B cell (primary cell): ENCODE data around the gene FUCA2. TPM values are rescaled to one million over a fixed set of nuclear protein-coding genes. Genes with fewer than 3 reads are reported as not detected.

Source experiments
- ATAC-seq: fragments of 200-7000 bp; cut with Tn5 transposase; one replicate; pipeline ENCODE4 v1.10.0; 2021; ENCODE audit warnings: low read depth, mild to moderate bottlenecking, moderate number of reproducible peaks, moderate library complexity
- CTCF ChIA-PET: fragments of 350-600 bp; sonication (Branson Sonifier 250); formaldehyde crosslinking; loops from one replicate; lab custom pipeline; 2021; ENCODE audit warnings: antibody characterized with exemption, inconsistent platforms; lab: Charles Lee
- POLR2A ChIA-PET: fragments of 350-600 bp; sonication (Branson Sonifier 250); formaldehyde crosslinking; loops from one replicate; lab custom pipeline; 2021; ENCODE audit warnings: antibody characterized with exemption; lab: Charles Lee
- DNase-seq: peaks from one replicate; pipeline ENCODE4 v3.0.0; 2013
- H2AFZ ChIP-seq: 2 replicates; pipeline ENCODE4 v1.6.1; 2012; ENCODE audit warnings: mild to moderate bottlenecking, low read depth, low read length; ENCODE audit not compliant: insufficient read depth, poor library complexity, severe bottlenecking
- H3K27ac ChIP-seq, 2 donors: 1 replicate in 1 of 2; 2 replicates in 1 of 2; pipeline ENCODE4 v1.5.1; 2012 to 2013; ENCODE audit warnings: low read length in 2 of 2, mild to moderate bottlenecking in 2 of 2, moderate library complexity in 1 of 2
- H3K27me3 ChIP-seq, 4 experiments: fragments of 200-600 bp in 1 of 4; sonication (generic) in 1 of 4; replicated peaks in 1 of 4; 1 replicate in 2 of 4; 2 replicates in 2 of 4; pipeline versions ENCODE4 v1.6.1 to v1.7.0; 2013 to 2016; ENCODE audit warnings: low read length in 3 of 4, mild to moderate bottlenecking in 2 of 4, mixed read lengths in 1 of 4, moderate library complexity in 1 of 4; ENCODE audit not compliant: insufficient read depth in 4 of 4, control insufficient read depth in 3 of 4; ENCODE audit errors: control extremely low read depth in 1 of 4
- H3K36me3 ChIP-seq, 2 experiments: replicated peaks in 1 of 2; 1 replicate in 1 of 2; 2 replicates in 1 of 2; pipeline versions ENCODE4 v1.6.1 to v1.7.1; 2013; ENCODE audit warnings: low read length in 1 of 2; ENCODE audit not compliant: insufficient read depth in 2 of 2, control insufficient read depth in 1 of 2; ENCODE audit errors: control extremely low read depth in 1 of 2, extremely low read depth in 1 of 2
- H3K4me1 ChIP-seq, 2 donors: fragments of 200-600 bp in 1 of 2; sonication (generic) in 1 of 2; 1 replicate in 1 of 2; 2 replicates in 1 of 2; pipeline versions ENCODE4 v1.5.1 to v1.6.1; 2013 to 2017; ENCODE audit warnings: low read length in 2 of 2; ENCODE audit not compliant: control insufficient read depth in 2 of 2, insufficient read depth in 2 of 2
- H3K4me2 ChIP-seq: replicated peaks from 2 replicates; pipeline ENCODE3; 2012; ENCODE audit warnings: mild to moderate bottlenecking, low read depth, low read length; ENCODE audit not compliant: poor library complexity, severe bottlenecking
- H3K4me3 ChIP-seq, 5 experiments: fragments of 200-600 bp in 1 of 5; sonication (generic) in 1 of 5; 1 replicate in 3 of 5; 2 replicates in 2 of 5; pipeline versions ENCODE4 v1.5.1 to v1.7.0; 2011 to 2016; ENCODE audit warnings: low read length in 4 of 5, mild to moderate bottlenecking in 4 of 5, low read depth in 2 of 5, control low read depth in 1 of 5, moderate library complexity in 1 of 5; ENCODE audit not compliant: insufficient read depth in 1 of 5; ENCODE audit errors: control extremely low read depth in 1 of 5, extremely low read depth in 1 of 5
- H3K79me2 ChIP-seq: fragments of 200-600 bp; sonication (generic); one replicate; pipeline ENCODE4 v1.6.0; 2016; ENCODE audit warnings: low read length; ENCODE audit not compliant: control insufficient read depth, insufficient read depth
- H3K9ac ChIP-seq: fragments of 200-600 bp; sonication (generic); 2 replicates; pipeline ENCODE4 v1.6.1; 2017; ENCODE audit warnings: mild to moderate bottlenecking, low read length, moderate library complexity
- H3K9me3 ChIP-seq, 3 donors: one replicate each; pipeline versions ENCODE4 v1.6.1 to v1.7.1; 2013; ENCODE audit warnings: low read length in 2 of 3; ENCODE audit not compliant: control insufficient read depth in 2 of 3, insufficient read depth in 1 of 3; ENCODE audit errors: control extremely low read depth in 1 of 3
- H4K20me1 ChIP-seq: 2 replicates; pipeline ENCODE4 v1.6.0; 2012; ENCODE audit warnings: mild to moderate bottlenecking, low read length; ENCODE audit not compliant: insufficient read depth, control insufficient read depth, poor library complexity, severe bottlenecking
- H3K27ac Mint-ChIP-seq: one replicate; pipeline ENCODE4 v1.8.0; 2021; ENCODE audit warnings: mixed read lengths
- H3K27me3 Mint-ChIP-seq: one replicate; pipeline ENCODE4 v1.8.0; 2021; ENCODE audit warnings: mixed read lengths
- H3K4me1 Mint-ChIP-seq: one replicate; pipeline ENCODE4 v1.8.0; 2021; ENCODE audit warnings: mixed read lengths
- H3K4me3 Mint-ChIP-seq: one replicate; pipeline ENCODE4 v1.8.0; 2021; ENCODE audit warnings: mixed read lengths
- H3K9me3 Mint-ChIP-seq: one replicate; pipeline ENCODE4 v1.8.0; 2022; ENCODE audit warnings: mixed read lengths; ENCODE audit not compliant: insufficient read depth
- CTCF ChIP-seq: fragments of 200-600 bp; IDR thresholded peaks from one replicate; pipeline ENCODE4 v1.8.0; 2022; ENCODE audit warnings: antibody characterized with exemption, mild to moderate bottlenecking
- EZH2 ChIP-seq: IDR thresholded peaks from 2 replicates; pipeline ENCODE4 v1.6.1; 2012; ENCODE audit warnings: borderline replicate concordance, low read depth, mild to moderate bottlenecking, moderate library complexity, low read length; ENCODE audit not compliant: insufficient read depth, poor library complexity, severe bottlenecking
- WGBS: methylation state at CpG from one replicate; pipeline ENCODE4 v1.1.5; 2013; ENCODE audit warnings: missing lambda C conversion rate; ENCODE audit not compliant: insufficient coverage; 5-methylcytosine and 5-hydroxymethylcytosine counted together
- intact Hi-C: fragments of 100-400 bp; cut with micrococcal nuclease; formaldehyde crosslinking; loops from one replicate; pipeline ENCODE4 v1.10.0; 2022
- polyA plus RNA-seq: library from polyadenylated mRNA; depleted of rRNA; stranded (reverse); fragments of >200 nt; gene quantifications from 2 replicates; pipeline ENCODE4 v1.2.3, GENCODE V29; 2012
- total RNA-seq, 2 donors: library from RNA; stranded (reverse); fragments of 120-200 nt in 1 of 2; gene quantifications; 1 replicate in 1 of 2; 2 replicates in 1 of 2; pipeline versions ENCODE4 v1.2.3 to v1.2.4, GENCODE V29; 2013 to 2022

The FUCA2 gene
- total and polyA plus RNA-seq, 2 donors (not counting 1 experiment from before 2014, with no cell fraction given) = 3.6 to 8.3 TPM

DNA sequence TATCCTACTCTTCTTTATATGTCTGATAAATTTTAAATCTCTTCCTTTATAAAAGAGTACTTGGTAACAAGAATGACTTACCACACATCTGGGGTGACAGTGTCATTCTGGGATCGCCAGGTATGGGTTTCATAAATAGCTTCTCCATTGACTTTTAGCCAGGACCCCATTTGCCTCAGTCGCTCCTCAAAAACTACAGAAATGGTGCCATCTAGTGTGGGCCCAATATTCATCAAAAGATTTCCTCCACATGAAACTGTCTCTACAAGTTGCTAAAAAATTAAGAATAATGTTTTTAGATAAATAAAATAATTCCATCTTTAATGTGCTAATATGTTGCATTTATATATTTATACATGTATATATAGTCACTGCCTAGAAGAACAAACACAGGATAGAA, 9.7 kb downstream of the FUCA2 start:
- H2AFZ ChIP-seq = no peak overlapping the region
- Mint-ChIP-seq H3K27ac (no peak overlapping the region), H3K4me3 (no peak overlapping the region), H3K9me3 (no peaks in the 10 kb centered on the region), H3K27me3 (no peaks in the 10 kb centered on the region), H3K4me1 (no peaks in the 10 kb centered on the region)
- no peaks in the 10 kb centered on the region for H3K9me3 ChIP-seq
- ATAC-seq (no peak), DNase-seq (no peak)
- peaks cover 3 to 10% of the 10 kb centered on the region in 2 experiments for H3K36me3 ChIP-seq
- ChIA-PET CTCF (interaction anchor here (1.6 kb wide), 1 partner anchor 27 kb away, joined by 4 read pairs; no protein-coding TSS in a partner anchor), POLR2A (no interaction called here)
- TF ChIP-seq CTCF (no peak), EZH2 (no peak)
- no peak overlapping the region for H3K4me2 ChIP-seq
- no peak overlapping the region for H3K9ac ChIP-seq
- no peaks in the 10 kb centered on the region for H4K20me1 ChIP-seq
- no peaks in the 10 kb centered on the region for H3K27me3 ChIP-seq
- H3K4me1 ChIP-seq = no peaks in the 10 kb centered on the region
- no peaks in the 10 kb centered on the region for H3K79me2 ChIP-seq
- intact Hi-C loops = no loop called here
- H3K27ac ChIP-seq = no peak overlapping the region
- no CpG with 5 or more reads among the region's 2 CpGs for WGBS
- H3K4me3 ChIP-seq = no peak overlapping the region

GRCh38 chr6:143498428-143498827, 13.1 kb downstream of the FUCA2 start:
- Mint-ChIP-seq H3K4me1 (no peaks in the 10 kb centered on the region), H3K27ac (no peak overlapping the region), H3K4me3 (no peak overlapping the region), H3K9me3 (no peaks in the 10 kb centered on the region), H3K27me3 (no peaks in the 10 kb centered on the region)
- H3K9me3 ChIP-seq = no peaks in the 10 kb centered on the region
- H3K9ac ChIP-seq = no peak overlapping the region
- no peak overlapping the region for H3K27ac ChIP-seq
- 90% methylated on average over 4 of the region's 4 CpGs for WGBS
- H4K20me1 ChIP-seq = no peaks in the 10 kb centered on the region
- no peak overlapping the region for H3K4me2 ChIP-seq
- DNase-seq = no peak
- no peak overlapping the region for H3K4me3 ChIP-seq
- TF ChIP-seq EZH2 (no peak), CTCF (no peak)
- POLR2A ChIA-PET = no interaction called here
- H3K36me3 ChIP-seq = peaks cover 3 to 11% of the 10 kb centered on the region in 2 experiments
- CTCF ChIA-PET = interaction anchor here (1.2 kb wide), 1 partner anchor 344 kb away, joined by 3 read pairs; the partner anchor contains the start of gene LTV1
- H3K4me1 ChIP-seq = no peaks in the 10 kb centered on the region
- no peak for ATAC-seq
- H3K27me3 ChIP-seq = no peaks in the 10 kb centered on the region
- intact Hi-C loops = no loop called here
- H2AFZ ChIP-seq = no peak overlapping the region
- H3K79me2 ChIP-seq = no peaks in the 10 kb centered on the region
